ENCODE data around the gene RNF227. TPM values are rescaled to one million over a fixed set of nuclear protein-coding genes. Genes with fewer than 3 reads are reported as not detected.
A peak's percentile ranks its signal among the peaks of the same experiment; 100 is the strongest.

Gene RNF227
- total and polyA plus RNA-seq, 8 donors, result 1.0 to 9.3 (median 3.4) TPM; not detected in 1

- no peaks in the 10 kb centered on the region for H3K27me3 ChIP-seq
- peaks cover 88 to 100% (median 100%) of the 10 kb centered on the region in 4 donors for H3K36me3 ChIP-seq
- DNase-seq, result no peak
- intact Hi-C loops (cut with DNase I; ENCODE audit: low total_unique reads), result no loop called here
- 76 to 84% (median 79%) methylated on average over 22 of the region's 22 CpGs for WGBS, 5 donors
- H3K4me3 ChIP-seq, result no peak overlapping the region
- H3K27ac ChIP-seq, result no peak overlapping the region
- H3K9me3 ChIP-seq, result no peaks in the 10 kb centered on the region
- H3K4me1 ChIP-seq, result no peaks in the 10 kb centered on the region
- TF ChIP-seq EP300 (IDR thresholded peaks at IDR 0.05) (no peak), POLR2A (IDR thresholded peaks at IDR 0.05) (no peak), POLR2AphosphoS5 (IDR thresholded peaks at IDR 0.05) (no peak), CTCF (IDR thresholded peaks at IDR 0.05) (no peak)
Measured at GRCh38 chr17:7903154-7904103, 12.7 kb downstream of the RNF227 start.

- peak in 1 of 2 donors; percentile 73 for DNase-seq
- Histone ChIP-seq H3K27ac (no peak overlapping the region), H3K4me3 (no peak overlapping the region), H3K27me3 (no peaks in the 10 kb centered on the region), H3K4me1 (peaks cover 0 to 10% (median 0%) of the 10 kb centered on the region in 4 donors), H3K9me3 (no peaks in the 10 kb centered on the region), H3K36me3 (peaks cover 82 to 100% (median 98%) of the 10 kb centered on the region in 4 donors)
- 40 to 61% (median 47%) methylated on average over 6 of the region's 6 CpGs for WGBS, 5 donors
- peak in 4 of 7 experiments; percentile 7 to 62 (median 42) for TF ChIP-seq CTCF (IDR thresholded peaks at IDR 0.05)
- no peak for TF ChIP-seq EP300 (IDR thresholded peaks at IDR 0.05)
- TF ChIP-seq POLR2AphosphoS5 (IDR thresholded peaks at IDR 0.05), result peak in 1 of 3 donors; percentile 29
- TF ChIP-seq POLR2A (IDR thresholded peaks at IDR 0.05), result no peak
- intact Hi-C loops (cut with DNase I; ENCODE audit: low total_unique reads), result loop anchor here (10.0 kb wide), 1 partner anchor 87 kb away; no protein-coding TSS in a partner anchor
Measured at GRCh38 chr17:7897773-7898172, 18.3 kb downstream of the RNF227 start.

- intact Hi-C loops (cut with DNase I; ENCODE audit: low total_unique reads), result loop anchor here (10.0 kb wide), 1 partner anchor 88 kb away; no protein-coding TSS in a partner anchor
- 82 to 87% (median 83%) methylated on average over 13 of the region's 13 CpGs for WGBS, 5 donors
- DNase-seq, result no peak
- TF ChIP-seq POLR2A (IDR thresholded peaks at IDR 0.05) (no peak), CTCF (IDR thresholded peaks at IDR 0.05) (no peak), EP300 (IDR thresholded peaks at IDR 0.05) (no peak), POLR2AphosphoS5 (IDR thresholded peaks at IDR 0.05) (no peak)
- H3K4me3 ChIP-seq, result no peak overlapping the region
- H3K9me3 ChIP-seq, result no peaks in the 10 kb centered on the region
- H3K27me3 ChIP-seq, result no peaks in the 10 kb centered on the region
- H3K27ac ChIP-seq, result no peak overlapping the region
- peaks cover 0 to 10% (median 0%) of the 10 kb centered on the region in 4 donors for H3K4me1 ChIP-seq
- peaks cover 80 to 97% (median 97%) of the 10 kb centered on the region in 4 donors for H3K36me3 ChIP-seq
Measured at GRCh38 chr17:7897090-7897489, 19.0 kb downstream of the RNF227 start.

- Histone ChIP-seq H3K9me3 (no peaks in the 10 kb centered on the region), H3K27ac (no peak overlapping the region), H3K4me1 (peaks cover 2 to 19% (median 4%) of the 10 kb centered on the region in 4 donors), H3K36me3 (peaks cover 68 to 97% (median 96%) of the 10 kb centered on the region in 4 donors), H3K27me3 (no peaks in the 10 kb centered on the region), H3K4me3 (no peak overlapping the region)
- 90 to 94% (median 92%) methylated on average over 8 of the region's 8 CpGs for WGBS, 5 donors
- no peak for DNase-seq
- TF ChIP-seq POLR2A (IDR thresholded peaks at IDR 0.05) (no peak), CTCF (IDR thresholded peaks at IDR 0.05) (no peak), EP300 (IDR thresholded peaks at IDR 0.05) (no peak)
- intact Hi-C loops (cut with DNase I; ENCODE audit: low total_unique reads), result loop anchor here (10.0 kb wide), 1 partner anchor 90 kb away; no protein-coding TSS in a partner anchor
Measured at GRCh38 chr17:7894866-7895265, 21.2 kb downstream of the RNF227 start.

Data from stomach (tissue), 9 donors.